GM10266 (cell line): ENCODE results near the gene RSRC1.
"Not testable (repeated sequence)": the region's sequence is repeated elsewhere in the genome, so short reads cannot be mapped to it uniquely, and the experiment has no call there.

Experiments
- DNase-seq: peaks from one replicate; pipeline ENCODE4 v3.0.0; 2012; ENCODE audit errors: extremely low spot score
- TF ChIP-seq, protein P1 (sequence below): IDR thresholded peaks from 2 replicates; pipeline ENCODE4 v1.5.1; 2012; ENCODE audit warnings: mild to moderate bottlenecking, low read depth; ENCODE audit not compliant: control insufficient read depth, insufficient read depth; ENCODE audit errors: missing control alignments

The RSRC1 gene

DNA sequence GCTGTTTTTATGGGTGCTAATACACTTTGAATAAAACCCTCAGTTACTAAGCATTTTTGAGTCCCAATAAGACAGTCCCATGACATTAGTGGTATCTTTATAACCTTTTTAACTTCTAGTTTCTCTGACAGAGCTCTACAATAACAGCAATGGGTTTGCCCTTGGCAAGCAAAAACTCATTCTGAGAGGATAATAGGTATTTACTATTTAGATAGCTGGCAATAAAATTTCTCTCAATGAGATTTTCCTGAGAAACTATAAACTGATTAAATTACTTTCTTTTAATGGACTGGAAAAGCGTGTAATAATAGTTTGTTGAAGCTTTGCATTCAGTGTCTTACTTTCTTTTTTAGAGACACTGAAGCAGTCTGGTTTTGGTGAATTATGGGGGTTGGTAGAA, 293.1 kb downstream of the RSRC1 start:
- TF ChIP-seq, protein P1, sequence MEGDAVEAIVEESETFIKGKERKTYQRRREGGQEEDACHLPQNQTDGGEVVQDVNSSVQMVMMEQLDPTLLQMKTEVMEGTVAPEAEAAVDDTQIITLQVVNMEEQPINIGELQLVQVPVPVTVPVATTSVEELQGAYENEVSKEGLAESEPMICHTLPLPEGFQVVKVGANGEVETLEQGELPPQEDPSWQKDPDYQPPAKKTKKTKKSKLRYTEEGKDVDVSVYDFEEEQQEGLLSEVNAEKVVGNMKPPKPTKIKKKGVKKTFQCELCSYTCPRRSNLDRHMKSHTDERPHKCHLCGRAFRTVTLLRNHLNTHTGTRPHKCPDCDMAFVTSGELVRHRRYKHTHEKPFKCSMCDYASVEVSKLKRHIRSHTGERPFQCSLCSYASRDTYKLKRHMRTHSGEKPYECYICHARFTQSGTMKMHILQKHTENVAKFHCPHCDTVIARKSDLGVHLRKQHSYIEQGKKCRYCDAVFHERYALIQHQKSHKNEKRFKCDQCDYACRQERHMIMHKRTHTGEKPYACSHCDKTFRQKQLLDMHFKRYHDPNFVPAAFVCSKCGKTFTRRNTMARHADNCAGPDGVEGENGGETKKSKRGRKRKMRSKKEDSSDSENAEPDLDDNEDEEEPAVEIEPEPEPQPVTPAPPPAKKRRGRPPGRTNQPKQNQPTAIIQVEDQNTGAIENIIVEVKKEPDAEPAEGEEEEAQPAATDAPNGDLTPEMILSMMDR = no peak
- DNase-seq = no peak

DNA sequence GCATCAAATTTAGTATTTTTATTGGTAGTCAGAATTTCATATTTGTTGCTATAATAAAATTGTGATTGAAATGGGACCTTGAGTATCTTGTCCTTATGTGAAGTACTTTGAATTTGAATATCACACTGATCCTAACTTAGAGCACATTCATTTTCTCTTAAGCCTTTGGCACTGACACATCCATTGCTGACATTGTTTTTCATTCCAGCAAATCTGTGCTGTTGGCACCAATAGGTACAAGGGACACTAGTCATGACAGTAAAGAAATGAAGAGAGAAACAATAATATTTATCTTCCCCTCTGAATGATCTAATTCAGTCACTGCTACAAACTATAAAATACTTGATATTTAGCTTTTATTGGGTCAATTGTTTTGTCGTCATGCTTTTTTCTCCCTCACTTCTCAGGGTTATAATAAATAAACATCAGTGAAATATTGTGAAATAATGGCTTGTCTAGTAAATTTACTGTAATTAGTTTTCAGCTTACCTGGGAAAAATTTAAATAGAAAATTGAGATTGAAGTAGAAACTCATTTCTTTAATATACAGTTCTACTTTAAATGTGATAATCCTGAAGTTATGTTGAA, 294.3 kb downstream of the RSRC1 start:
- TF ChIP-seq, protein P1 = no peak
- DNase-seq = no peak

- TF ChIP-seq, protein P1 = no peak
- no peak for DNase-seq
Measured at GRCh38 chr3:158405507-158405906, 295.6 kb downstream of the RSRC1 start.

GRCh38 chr3:158407844-158408517, 298.1 kb downstream of the RSRC1 start:
- TF ChIP-seq, protein P1 = no peak
- DNase-seq = no peak

DNA sequence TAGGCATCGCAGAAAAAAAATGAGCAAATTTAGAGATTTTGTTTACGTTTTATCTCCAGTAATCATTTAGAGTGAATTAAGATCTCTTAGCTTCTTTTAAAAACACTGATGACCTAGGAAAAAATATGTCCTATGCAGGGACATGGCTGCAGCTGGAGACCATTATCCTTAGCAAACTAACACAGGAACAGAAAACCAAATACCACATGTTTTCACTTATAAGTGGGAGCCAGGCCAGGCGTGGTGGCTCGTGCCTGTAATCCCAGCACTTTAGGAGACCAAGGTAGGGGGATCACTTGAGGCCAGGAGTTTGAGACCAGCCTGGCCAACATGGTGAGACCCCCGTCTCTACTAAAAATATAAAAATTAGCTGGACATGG, 298.6 kb downstream of the RSRC1 start:
- DNase-seq = not testable (repeated sequence)

GRCh38 chr3:158418035-158418434, 308.1 kb downstream of the RSRC1 start:
- TF ChIP-seq, protein P1 = no peak
- no peak for DNase-seq

DNA sequence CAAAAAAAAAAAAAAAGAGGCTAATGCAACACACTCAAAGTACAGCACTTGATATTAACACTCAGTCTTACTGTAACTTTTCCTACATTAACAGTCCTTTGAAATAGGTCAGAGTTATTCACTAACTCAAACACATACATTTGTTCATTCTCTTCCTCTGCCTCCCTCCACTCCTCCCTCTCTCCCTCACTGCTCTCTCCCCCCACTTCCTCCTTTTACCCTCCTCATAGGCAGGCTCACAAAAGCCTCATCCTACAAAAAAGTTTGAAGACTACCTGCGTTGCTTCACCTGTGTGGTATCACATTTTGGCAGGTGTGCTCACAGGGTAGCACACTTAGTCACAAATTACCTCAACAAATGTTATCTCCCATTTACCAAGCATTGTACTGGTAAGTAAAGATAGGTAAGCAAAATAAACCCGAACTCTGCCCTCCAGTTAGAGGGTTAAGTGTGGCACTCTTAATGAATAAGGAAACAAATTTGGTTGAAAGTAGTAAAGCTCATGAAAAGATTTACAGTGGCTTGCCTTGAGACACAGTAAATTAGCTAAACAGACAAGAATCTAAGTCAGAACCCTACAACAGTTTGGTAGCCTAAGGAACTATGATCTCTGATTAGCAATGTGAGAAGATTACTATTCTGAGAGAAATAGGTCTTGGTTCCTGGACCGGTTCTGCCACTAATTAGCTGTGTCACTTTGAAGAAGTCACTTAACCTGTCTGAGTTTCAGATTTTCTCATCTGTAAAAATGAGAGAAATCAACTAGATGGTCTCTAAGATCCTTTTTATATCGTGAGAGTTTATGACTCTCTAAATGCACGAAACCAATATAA, 310.1 kb downstream of the RSRC1 start:
- no peak for DNase-seq
- TF ChIP-seq, protein P1 = no peak
